Thymus (tissue), 11 donors: Measurements from ENCODE around the gene C17orf107. TPM values are rescaled to one million over a fixed set of nuclear protein-coding genes. Genes with fewer than 3 reads are reported as not detected.
A peak's percentile ranks its signal among the peaks of the same experiment; 100 is the strongest.

Experiments used
- DNase-seq, 9 donors: peaks; one replicate each; pipeline ENCODE4 v3.0.0-alpha.2; 2013; ENCODE audit warnings: low spot score in 9 of 9, low read depth in 6 of 9, missing footprints in 1 of 9
- H3K27ac ChIP-seq, 2 donors: one replicate each; pipeline ENCODE4 v1.5.1; 2013; ENCODE audit warnings: control low read depth in 1 of 2, low read depth in 1 of 2, low read length in 1 of 2, mild to moderate bottlenecking in 1 of 2, moderate library complexity in 1 of 2
- H3K27me3 ChIP-seq, 2 donors: one replicate each; pipeline ENCODE4 v1.5.1; 2013; ENCODE audit warnings: low read length in 1 of 2; ENCODE audit not compliant: control insufficient read depth in 2 of 2, insufficient read depth in 1 of 2
- H3K36me3 ChIP-seq, 2 donors: one replicate each; pipeline ENCODE4 v1.5.1; 2013; ENCODE audit warnings: low read length in 1 of 2, mild to moderate bottlenecking in 1 of 2, moderate library complexity in 1 of 2; ENCODE audit not compliant: control insufficient read depth in 2 of 2, insufficient read depth in 2 of 2
- H3K4me1 ChIP-seq, 2 donors: one replicate each; pipeline ENCODE4 v1.5.1; 2013; ENCODE audit warnings: low read length in 2 of 2; ENCODE audit not compliant: control insufficient read depth in 2 of 2, insufficient read depth in 2 of 2
- H3K4me3 ChIP-seq, 2 donors: one replicate each; pipeline ENCODE4 v1.5.1; 2013; ENCODE audit warnings: low read length in 2 of 2, control low read depth in 1 of 2, mild to moderate bottlenecking in 1 of 2
- H3K9me3 ChIP-seq, 2 donors: one replicate each; pipeline ENCODE4 v1.5.1; 2013; ENCODE audit warnings: low read length in 1 of 2, mild to moderate bottlenecking in 1 of 2; ENCODE audit not compliant: control insufficient read depth in 2 of 2, insufficient read depth in 1 of 2
- WGBS: extraction: QIAGEN DNeasy Blood & Tissue Kit; methylation state at CpG from one replicate; pipeline ENCODE4 v1.1.7; 2013; 5-methylcytosine and 5-hydroxymethylcytosine counted together
- polyA plus RNA-seq: library from polyadenylated mRNA; stranded (reverse); fragments of 200-250 nt; gene quantifications from one replicate; pipeline ENCODE4 v1.2.3, GENCODE V29; 2013
- total RNA-seq: library from RNA; stranded (reverse); fragments of 120-200 nt; gene quantifications from one replicate; pipeline ENCODE4 v1.2.4, GENCODE V29; 2013
- donor health status: healthy.

The C17orf107 gene
- total and polyA plus RNA-seq, 2 donors = 0.57 to 1.2 TPM

GRCh38 chr17:4941319-4941610 lies 41.9 kb downstream of the C17orf107 start:
- no peak for DNase-seq
- 56% methylated on average over 4 of the region's 4 CpGs for WGBS
- Histone ChIP-seq H3K4me3 (peak overlapping the region; percentile 72 to 100), H3K9me3 (no peaks in the 10 kb centered on the region), H3K27me3 (no peaks in the 10 kb centered on the region), H3K36me3 (peaks cover 49 to 71% of the 10 kb centered on the region in 2 donors), H3K4me1 (peaks cover 47 to 65% of the 10 kb centered on the region in 2 donors), H3K27ac (peak overlapping the region in 1 of 2 donors; percentile 99)

- no peak overlapping the region for H3K4me3 ChIP-seq
- peak overlapping the region; percentile 15 to 99 for H3K27ac ChIP-seq
- peaks cover 47 to 71% of the 10 kb centered on the region in 2 donors for H3K4me1 ChIP-seq
- no peak for DNase-seq
- peaks cover 0 to 2% of the 10 kb centered on the region in 2 donors for H3K9me3 ChIP-seq
- WGBS = 96% methylated on average over 13 of the region's 13 CpGs
- H3K36me3 ChIP-seq = peaks cover 40 to 67% of the 10 kb centered on the region in 2 donors
- no peaks in the 10 kb centered on the region for H3K27me3 ChIP-seq
Observed at GRCh38 chr17:4942760-4943508, 43.6 kb downstream of the C17orf107 start.

- 0% methylated on average over 3 of the region's 3 CpGs for WGBS
- no peaks in the 10 kb centered on the region for H3K27me3 ChIP-seq
- peaks cover 0 to 5% of the 10 kb centered on the region in 2 donors for H3K9me3 ChIP-seq
- peak overlapping the region; percentile 95 to 99 for H3K27ac ChIP-seq
- H3K36me3 ChIP-seq = peaks cover 35 to 61% of the 10 kb centered on the region in 2 donors
- peaks cover 38 to 62% of the 10 kb centered on the region in 2 donors for H3K4me1 ChIP-seq
- DNase-seq = peak in 4 of 9 donors; percentile 55 to 80 (median 58)
- peak overlapping the region; percentile 100 for H3K4me3 ChIP-seq
Observed at GRCh38 chr17:4944163-4944553, 44.8 kb downstream of the C17orf107 start.

GRCh38 chr17:4944554-4945175 lies 45.3 kb downstream of the C17orf107 start:
- peak overlapping the region; percentile 95 to 99 for H3K27ac ChIP-seq
- 54% methylated on average over 8 of the region's 8 CpGs for whole genome bisulfite sequencing
- H3K9me3 ChIP-seq = peaks cover 0 to 5% of the 10 kb centered on the region in 2 donors
- peak overlapping the region; percentile 100 for H3K4me3 ChIP-seq
- peaks cover 36 to 61% of the 10 kb centered on the region in 2 donors for H3K4me1 ChIP-seq
- no peaks in the 10 kb centered on the region for H3K27me3 ChIP-seq
- DNase-seq = no peak
- peaks cover 35 to 61% of the 10 kb centered on the region in 2 donors for H3K36me3 ChIP-seq

- peak overlapping the region; percentile 95 to 99 for H3K27ac ChIP-seq
- DNase-seq = peak in 1 of 9 donors; percentile 56
- H3K36me3 ChIP-seq = peaks cover 35 to 61% of the 10 kb centered on the region in 2 donors
- peak overlapping the region; percentile 100 for H3K4me3 ChIP-seq
- 72% methylated on average over 7 of the region's 7 CpGs for WGBS
- H3K9me3 ChIP-seq = peaks cover 0 to 5% of the 10 kb centered on the region in 2 donors
- peaks cover 39 to 65% of the 10 kb centered on the region in 2 donors for H3K4me1 ChIP-seq
- H3K27me3 ChIP-seq = peaks cover 0 to 4% of the 10 kb centered on the region in 2 donors
Observed at GRCh38 chr17:4945176-4945943, 46.0 kb downstream of the C17orf107 start.

- Histone ChIP-seq H3K36me3 (peaks cover 35 to 61% of the 10 kb centered on the region in 2 donors), H3K27ac (peak overlapping the region in 1 of 2 donors; percentile 99), H3K9me3 (peaks cover 0 to 5% of the 10 kb centered on the region in 2 donors), H3K27me3 (peaks cover 0 to 5% of the 10 kb centered on the region in 2 donors), H3K4me1 (peaks cover 42 to 69% of the 10 kb centered on the region in 2 donors), H3K4me3 (peak overlapping the region; percentile 100)
- WGBS = 65% methylated on average over 4 of the region's 4 CpGs
- DNase-seq = no peak
Observed at GRCh38 chr17:4945944-4946280, 46.6 kb downstream of the C17orf107 start.

- no peak for DNase-seq
- peaks cover 35 to 60% of the 10 kb centered on the region in 2 donors for H3K36me3 ChIP-seq
- WGBS = 41% methylated on average over 16 of the region's 16 CpGs
- peak overlapping the region; percentile 99 to 100 for H3K27ac ChIP-seq
- H3K9me3 ChIP-seq = peaks cover 0 to 5% of the 10 kb centered on the region in 2 donors
- H3K27me3 ChIP-seq = peaks cover 0 to 5% of the 10 kb centered on the region in 2 donors
- H3K4me3 ChIP-seq = peak overlapping the region; percentile 100
- peaks cover 44 to 69% of the 10 kb centered on the region in 2 donors for H3K4me1 ChIP-seq
Observed at GRCh38 chr17:4946312-4946976, 47.1 kb downstream of the C17orf107 start.

GRCh38 chr17:4947010-4947410 lies 47.7 kb downstream of the C17orf107 start:
- H3K36me3 ChIP-seq = peaks cover 35 to 55% of the 10 kb centered on the region in 2 donors
- H3K4me1 ChIP-seq = peaks cover 45 to 69% of the 10 kb centered on the region in 2 donors
- peak overlapping the region; percentile 100 for H3K4me3 ChIP-seq
- H3K27ac ChIP-seq = peak overlapping the region; percentile 99 to 100
- DNase-seq = no peak
- H3K27me3 ChIP-seq = peaks cover 0 to 5% of the 10 kb centered on the region in 2 donors
- peaks cover 0 to 5% of the 10 kb centered on the region in 2 donors for H3K9me3 ChIP-seq
- under 1% methylated on average over 7 of the region's 7 CpGs for WGBS
